Epidermal melanocyte (primary cell): ENCODE measurements around the gene DHX57.

ENCODE experiments used
- DNase-seq: peaks from one replicate; pipeline ENCODE4 v3.0.0; 2011; ENCODE audit warnings: low spot score; ENCODE audit not compliant: insufficient read length

Gene DHX57

GRCh38 chr2:38875576-38876367, at the start of gene DHX57, which contains the start of gene MORN2:
TSS of gene DHX57 (minus strand) at chr2:38875934. CDS start at chr2:38868405, 7,529 bp downstream.
TSS of gene MORN2 (plus strand) at chr2:38875976.
- DNase-seq: peak; percentile 89

- DNase-seq: no peak
These were observed 47.2 kb upstream of the DHX57 start for GRCh38 chr2:38922902-38923301.

DNA sequence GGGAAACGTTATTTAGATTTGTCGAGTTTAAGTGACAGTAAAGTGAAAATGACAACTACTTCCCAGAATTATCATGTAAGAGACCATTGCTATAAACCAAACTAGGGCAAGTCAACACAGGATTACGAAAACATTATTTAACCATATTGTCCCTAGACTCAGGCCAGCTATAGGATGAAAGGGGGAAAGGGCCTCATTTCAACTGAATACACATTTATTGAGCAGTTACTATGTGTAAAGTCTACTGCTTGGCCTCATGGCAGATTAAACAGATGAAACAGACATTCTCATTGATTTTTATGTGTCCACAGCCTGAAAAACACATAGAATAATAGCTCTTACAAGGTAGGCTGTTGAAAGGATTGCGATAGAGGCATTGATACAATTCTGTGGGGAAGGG, 46.7 kb upstream of the DHX57 start:
- DNase-seq: no peak

DNA sequence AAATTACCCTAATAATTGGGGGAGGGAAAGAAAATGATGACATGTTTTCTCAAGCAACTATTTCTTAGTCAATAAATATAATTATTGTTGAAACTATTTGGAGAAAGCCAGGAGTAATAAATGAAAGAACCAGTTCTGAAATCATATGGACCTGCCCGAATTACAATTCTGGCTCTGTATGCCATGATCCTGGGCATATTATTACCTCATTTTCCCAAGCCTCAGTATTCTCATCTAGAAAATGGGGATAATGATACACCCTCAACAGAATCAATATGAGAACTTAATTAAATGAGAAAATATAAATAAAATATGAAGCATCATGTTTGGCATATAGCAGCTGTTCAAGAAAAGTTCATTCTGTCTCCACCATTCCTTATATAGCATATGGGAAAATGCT, 36.9 kb upstream of the DHX57 start:
- no peak for DNase-seq

- no peak for DNase-seq
These were observed 35.5 kb upstream of the DHX57 start for GRCh38 chr2:38911191-38911590.

DNA sequence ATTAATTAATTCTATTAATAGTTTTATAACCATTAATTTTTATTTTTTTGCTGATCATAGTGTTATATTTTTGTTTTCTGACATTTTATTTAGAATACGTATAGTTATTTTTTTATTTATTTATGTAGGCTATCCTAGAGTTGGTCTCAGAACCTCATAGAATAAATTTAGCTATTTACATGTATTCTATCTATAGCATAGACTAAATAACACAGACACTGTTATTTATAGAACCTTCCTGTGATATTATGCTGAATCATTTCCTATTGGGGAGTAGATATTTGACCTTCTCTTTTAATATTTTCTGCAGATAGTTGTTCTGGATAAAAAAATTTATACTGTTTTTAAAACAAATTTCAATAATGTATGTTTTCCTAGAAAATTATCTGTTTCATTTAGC, 34.1 kb upstream of the DHX57 start:
- no peak for DNase-seq

GRCh38 chr2:38907743-38908562, 32.2 kb upstream of the DHX57 start:
- no peak for DNase-seq

DNA sequence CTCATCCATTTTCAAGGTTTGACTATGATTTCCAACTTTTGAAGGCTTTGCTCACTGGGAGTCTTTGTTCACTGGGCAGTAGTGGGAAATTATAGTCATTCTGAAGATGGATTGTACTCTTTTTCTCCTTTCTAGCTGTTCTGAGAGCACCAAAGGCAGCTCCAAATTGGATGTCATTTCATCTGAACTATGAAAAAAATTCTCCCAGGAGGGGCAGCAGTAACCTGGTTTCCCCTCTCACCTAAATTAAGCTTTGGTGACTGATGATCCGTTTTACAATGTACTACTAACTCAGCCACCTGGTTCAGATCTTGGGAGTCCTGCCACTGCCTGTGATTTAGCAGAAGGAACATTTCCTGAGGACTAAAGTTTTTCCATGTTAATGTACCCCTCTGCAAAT, 31.5 kb upstream of the DHX57 start:
- no peak for DNase-seq

DNA sequence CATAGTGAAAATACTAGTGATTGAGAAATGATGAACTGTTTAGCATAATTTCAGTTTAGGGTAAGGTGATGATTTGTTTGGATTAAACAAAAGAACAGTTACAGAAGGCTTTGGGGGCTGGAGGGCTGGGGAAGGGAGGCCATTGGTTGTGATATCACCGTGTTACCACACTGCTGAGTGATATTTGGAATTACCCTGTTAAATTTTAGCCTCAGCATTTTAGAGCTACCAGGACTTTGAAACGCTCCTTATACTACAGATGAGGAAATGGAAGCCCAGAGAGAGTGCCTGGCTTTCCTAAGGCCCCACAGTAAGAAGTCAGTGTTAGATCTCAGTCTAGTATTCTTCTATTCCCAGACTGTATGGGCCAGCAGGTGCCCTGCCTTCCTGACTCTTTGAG, 29.5 kb upstream of the DHX57 start:
- DNase-seq: no peak

- DNase-seq: no peak
These were observed 25.0 kb upstream of the DHX57 start for GRCh38 chr2:38900726-38901125.

DNA sequence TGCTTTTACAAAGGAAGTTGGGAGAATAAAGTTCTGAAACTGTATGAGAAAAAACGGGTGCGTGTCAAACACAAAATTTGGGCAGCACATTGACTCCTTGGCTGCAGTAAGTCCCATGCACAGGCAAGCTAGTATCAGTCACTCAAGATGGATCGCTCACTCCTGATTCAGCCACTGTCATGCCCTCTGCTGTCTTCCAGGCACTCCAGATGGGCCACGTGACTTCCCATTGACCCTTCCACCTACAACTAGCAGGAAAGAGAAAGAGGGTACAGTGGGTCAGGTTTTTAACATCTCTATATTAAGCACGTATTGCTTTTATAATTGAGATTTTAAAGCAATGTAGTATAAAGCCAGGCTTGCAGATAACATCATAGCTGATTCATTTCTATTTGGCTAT, 22.5 kb upstream of the DHX57 start:
- DNase-seq: no peak

GRCh38 chr2:38892819-38893218, 17.1 kb upstream of the DHX57 start:
- no peak for DNase-seq

DNA sequence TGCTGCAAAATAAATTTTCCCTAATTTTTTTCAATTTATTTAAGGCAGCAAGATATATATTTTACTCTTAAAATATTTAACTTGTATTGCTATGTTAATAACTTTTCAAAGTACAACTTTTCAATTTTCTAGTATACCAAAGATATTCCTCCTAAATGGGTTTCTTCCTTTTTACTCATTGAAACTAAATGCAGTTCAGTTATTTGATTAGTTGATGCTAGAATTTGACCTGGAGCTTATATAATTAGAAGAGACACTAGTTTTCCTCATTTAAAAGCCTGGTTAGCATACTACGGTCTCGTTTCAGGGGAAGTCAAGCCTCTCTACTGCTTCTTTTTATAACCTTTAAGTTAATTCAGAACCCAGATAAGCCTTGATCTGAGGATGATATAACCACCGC, 13.8 kb upstream of the DHX57 start, which contains the start of gene ARHGEF33:
Gene ARHGEF33 (plus strand): TSS at position 301 of the 400 bp plus-strand sequence. CDS start 29,573 bp downstream, outside the sequence.
- DNase-seq: no peak

- DNase-seq: no peak
These were observed 13.3 kb upstream of the DHX57 start for GRCh38 chr2:38889045-38889444.

DNA sequence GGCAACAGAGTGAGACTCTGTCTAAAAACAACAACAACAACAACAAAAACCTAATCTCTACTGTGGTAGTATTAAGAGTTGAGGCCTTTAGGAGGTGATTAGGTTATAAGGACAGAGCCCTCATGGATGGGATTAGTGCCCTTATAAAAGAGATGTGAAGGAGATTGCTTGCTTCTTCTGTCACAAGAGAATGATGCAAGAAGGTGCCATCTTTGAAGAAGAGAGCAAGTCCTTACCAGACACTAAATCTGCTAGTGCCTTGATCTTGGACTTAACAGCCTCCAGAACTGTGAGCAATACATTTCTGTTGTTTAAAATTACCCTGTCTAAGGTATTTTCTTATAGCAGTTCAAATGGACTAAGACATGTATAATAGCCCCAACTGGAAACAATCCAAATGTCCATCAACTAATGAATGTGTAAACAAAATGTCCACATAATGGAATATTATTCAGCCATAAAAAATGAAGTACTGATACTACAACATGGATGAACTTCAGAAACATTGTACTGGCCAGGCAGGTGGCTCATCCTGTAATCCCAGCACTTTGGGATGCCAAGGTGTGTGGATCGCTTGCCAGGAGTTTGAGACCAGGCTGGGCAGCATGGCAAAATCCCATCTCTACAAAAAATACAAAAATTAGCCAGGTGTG, 12.3 kb upstream of the DHX57 start:
- no peak for DNase-seq

DNA sequence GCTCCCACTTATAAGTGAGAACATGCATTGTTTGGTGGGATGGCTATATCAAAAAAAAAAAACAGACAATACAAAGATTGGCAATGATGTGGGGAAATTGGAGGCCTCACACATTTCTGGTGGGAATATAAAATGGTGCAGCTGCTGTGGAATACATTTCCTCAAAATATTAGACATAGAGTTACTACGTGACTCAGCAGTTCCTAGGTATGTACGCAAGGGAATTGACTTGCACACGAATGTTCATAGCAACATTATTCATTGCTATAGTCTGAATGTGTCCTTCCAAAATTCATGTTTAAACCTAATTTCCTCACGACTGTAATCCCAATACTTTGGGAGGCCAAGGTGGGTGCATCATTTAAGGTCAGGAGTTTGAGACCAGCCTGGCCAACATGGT, 11.6 kb upstream of the DHX57 start:
- no peak for DNase-seq

DNA sequence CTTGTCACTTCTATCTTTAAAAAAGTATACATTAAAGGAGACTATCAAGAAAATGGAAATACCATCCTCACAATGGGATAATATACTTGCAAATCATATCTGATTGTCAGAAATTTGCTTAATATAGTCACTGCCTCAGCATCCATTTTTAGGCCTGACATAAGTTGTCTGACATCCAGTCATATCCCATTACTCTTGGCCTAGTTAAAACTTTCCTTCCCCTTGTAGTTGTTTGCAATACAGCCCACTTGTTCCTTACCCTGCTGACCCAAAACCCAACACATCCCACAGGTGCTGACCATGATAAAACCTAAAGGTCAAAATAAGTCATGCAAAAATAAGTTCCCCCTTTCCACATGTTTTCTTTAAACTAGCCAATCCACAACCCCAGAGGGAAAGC, 10.3 kb upstream of the DHX57 start:
- DNase-seq: no peak

GRCh38 chr2:38876407-38876806, 673 bp upstream of the DHX57 start:
- DNase-seq: no peak

DNA sequence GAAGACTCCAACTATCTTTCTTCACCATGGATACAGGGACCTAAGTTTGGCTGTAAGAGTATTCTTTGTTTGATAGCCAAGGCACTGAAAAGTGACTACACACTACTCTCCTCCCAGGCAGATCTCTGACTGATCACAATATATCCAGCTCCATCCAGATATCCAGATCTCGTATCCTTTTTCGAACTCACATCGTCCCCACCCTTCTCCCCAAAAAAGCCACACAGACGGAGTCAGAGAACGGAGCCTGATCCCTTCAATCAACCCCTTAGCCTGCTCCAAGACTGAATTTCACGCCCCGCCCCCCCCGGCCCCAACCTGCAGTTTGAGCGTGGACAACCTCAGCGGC, 533 bp downstream of the DHX57 start:
- no peak for DNase-seq

DNA sequence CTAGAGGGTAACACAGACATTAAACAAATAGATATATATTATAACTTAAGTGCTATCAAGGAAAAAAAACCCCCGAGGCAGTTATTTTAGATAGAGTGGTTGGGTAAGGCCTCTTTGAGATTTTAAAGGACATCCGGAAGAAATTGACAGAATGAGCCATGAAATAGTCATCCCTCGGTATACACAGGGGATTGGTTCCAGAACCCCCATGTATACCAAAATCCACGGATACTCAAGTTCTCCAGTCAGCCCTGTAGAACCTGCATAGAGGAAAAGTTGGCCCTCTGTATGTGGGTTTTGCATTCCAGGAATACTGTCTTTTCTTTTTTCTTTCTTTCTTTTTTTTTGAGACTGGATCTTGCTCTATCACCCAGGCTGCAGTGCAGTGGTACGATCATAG, 2.0 kb downstream of the DHX57 start:
- no peak for DNase-seq

DNA sequence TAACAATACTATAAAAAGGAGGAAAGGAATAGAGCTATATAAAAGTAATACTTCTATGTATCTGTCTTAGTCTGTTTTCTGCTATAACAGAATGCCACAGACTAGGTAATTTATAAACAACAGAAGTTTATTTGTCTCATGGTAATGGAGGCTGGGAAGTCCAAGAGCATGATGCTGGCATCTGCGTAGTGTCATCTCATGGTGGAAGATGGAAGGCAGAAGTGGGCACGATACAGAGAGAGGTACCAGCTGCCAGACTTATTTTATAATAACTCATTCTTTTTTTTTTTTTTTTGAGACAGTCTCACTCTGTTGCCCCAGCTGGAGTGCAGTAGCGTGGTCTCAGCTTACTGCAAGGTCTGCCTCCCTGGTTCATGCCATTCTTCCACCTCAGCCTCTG, 4.3 kb downstream of the DHX57 start:
- no peak for DNase-seq

GRCh38 chr2:38866773-38867443, 8.8 kb downstream of the DHX57 start:
- no peak for DNase-seq
